ENCODE measurements around the gene ZCWPW1. TPM values are rescaled to one million over a fixed set of nuclear protein-coding genes. Genes with fewer than 3 reads are reported as not detected.

ZCWPW1 gene
- total and polyA plus RNA-seq, 10 of the 15 experiments (the other 5 are each of a cell fraction or from before 2014, with no cell fraction given): 1.3 to 4.4 (median 3.7) TPM

- TF ChIP-seq DPF2 (IDR thresholded peaks at IDR 0.05) (peak; percentile 62), HSF1 (IDR thresholded peaks at IDR 0.05; ENCODE audit: low read depth, low read length) (no peak), SMAD5 (IDR thresholded peaks at IDR 0.05; ENCODE audit: low read depth) (peak; percentile 98), EZH2 (IDR thresholded peaks at IDR 0.05; ENCODE audit: borderline replicate concordance, control insufficient read depth, low read depth, low read length) (no peak), USF1 (IDR thresholded peaks at IDR 0.05; ENCODE audit: borderline replicate concordance, extremely low read length, insufficient read depth, low read depth, low read length) (no peak), NR2F1 (conservative IDR thresholded peaks at IDR 0.05) (0 out of 2 replicates have a peak, but pooled peaks have one; percentile 49), ZNF274 (IDR thresholded peaks at IDR 0.05; ENCODE audit: insufficient read depth, insufficient read length) (no peak), CREB1 (IDR thresholded peaks at IDR 0.05; ENCODE audit: low read depth) (no peak), IRF3 (IDR thresholded peaks at IDR 0.05) (no peak; the same call in 1 of the 2 replicates), EED (IDR thresholded peaks at IDR 0.05; ENCODE audit: low read depth) (peak; percentile 40; the same call in 1 of the 2 replicates), RB1 (IDR thresholded peaks at IDR 0.05; ENCODE audit: borderline replicate concordance) (peak; percentile 94; the same call in 1 of the 2 replicates)
These were observed at the start of gene ZCWPW1 (continued) for GRCh38 chr7:100428199-100428966.
